GM12872 (cell line): ENCODE results near the gene RAB3A.

Source experiments
- CTCF ChIP-seq: IDR thresholded peaks from 3 replicates; pipeline ENCODE4 v1.5.1; 2011; ENCODE audit warnings: low read depth, mild to moderate bottlenecking, low read length, moderate library complexity; ENCODE audit not compliant: insufficient read depth

The RAB3A gene

DNA sequence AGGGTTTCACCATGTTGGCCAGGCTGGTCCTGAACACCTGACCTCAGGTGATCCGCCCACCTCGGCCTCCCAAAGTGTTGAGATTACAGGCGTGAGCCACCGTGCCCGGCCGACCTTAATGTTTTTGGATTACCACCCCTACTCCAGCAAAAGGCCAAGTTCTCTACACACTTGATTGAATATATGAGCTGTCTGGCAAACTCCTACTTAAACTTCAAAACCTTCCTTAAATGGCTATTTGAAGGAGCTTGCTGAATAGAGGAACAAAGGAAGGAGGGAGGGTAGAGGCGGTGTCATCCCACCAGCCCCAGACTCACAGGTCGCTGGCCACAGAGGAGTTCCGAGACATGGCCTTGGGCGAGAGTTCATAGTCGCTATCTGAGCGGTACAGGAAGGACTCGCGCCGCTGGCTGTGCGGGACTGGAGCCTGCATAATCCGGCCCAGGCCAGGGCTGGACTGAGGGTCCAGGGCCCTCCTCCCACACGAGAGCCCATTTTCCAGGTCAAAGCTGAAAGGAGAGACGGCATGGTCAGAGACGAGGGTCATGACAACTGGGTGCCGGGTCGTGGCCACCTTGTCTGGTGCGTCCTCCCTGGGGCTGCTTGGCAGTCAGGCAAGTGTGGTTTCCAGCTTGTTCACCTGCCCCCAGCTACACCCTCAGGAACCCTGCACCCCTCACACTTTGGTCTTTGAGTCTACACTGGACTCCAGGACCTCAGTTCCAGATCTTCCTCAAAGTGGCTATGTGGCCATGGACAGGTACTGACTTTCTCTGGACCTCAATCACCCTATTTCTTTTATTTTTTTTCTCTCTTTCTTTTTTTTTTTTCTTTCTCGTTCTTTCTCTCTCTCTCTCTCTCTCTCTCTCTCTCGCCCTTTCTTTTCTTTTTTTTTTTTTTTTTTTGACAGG lies 18.2 kb upstream of the RAB3A start:
- no peak for TF ChIP-seq CTCF

- no peak for TF ChIP-seq CTCF
These were observed 16.9 kb upstream of the RAB3A start for GRCh38 chr19:18220632-18221275.

DNA sequence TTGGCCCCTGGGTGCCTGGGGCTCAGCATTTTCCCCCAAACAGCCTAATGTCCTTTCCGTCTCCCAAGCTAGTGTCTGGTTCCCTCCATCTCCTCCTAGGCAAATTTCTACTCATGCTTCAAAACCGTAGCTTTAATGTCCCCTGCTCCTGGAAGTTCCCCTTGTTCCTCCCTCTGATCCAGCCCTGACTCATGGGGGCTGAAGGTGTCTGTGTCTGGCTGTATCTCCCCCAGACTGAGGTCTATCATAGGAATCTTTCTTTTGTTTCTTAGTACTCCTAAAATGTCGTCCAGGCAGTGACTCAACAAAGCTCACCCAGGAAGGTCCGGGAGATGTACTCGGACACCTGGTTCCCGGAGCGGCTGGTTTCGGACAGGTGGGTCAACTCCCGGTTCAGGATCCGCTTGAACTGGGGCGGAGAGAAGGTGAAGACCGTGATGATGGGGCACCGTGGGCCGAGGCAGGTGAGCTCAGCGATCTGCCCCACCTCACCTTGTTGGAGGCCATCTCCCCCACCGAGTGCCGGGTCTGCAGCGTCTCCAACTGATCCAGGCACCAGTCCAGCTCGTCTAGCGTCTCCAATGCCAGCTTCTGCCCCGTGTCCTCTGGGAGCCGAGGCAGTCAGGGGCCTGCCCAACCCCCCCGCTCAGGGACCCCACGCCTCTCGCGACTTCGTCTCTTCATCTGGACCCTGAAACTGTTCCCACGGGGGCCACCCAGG lies 16.2 kb upstream of the RAB3A start:
- TF ChIP-seq CTCF, result no peak

DNA sequence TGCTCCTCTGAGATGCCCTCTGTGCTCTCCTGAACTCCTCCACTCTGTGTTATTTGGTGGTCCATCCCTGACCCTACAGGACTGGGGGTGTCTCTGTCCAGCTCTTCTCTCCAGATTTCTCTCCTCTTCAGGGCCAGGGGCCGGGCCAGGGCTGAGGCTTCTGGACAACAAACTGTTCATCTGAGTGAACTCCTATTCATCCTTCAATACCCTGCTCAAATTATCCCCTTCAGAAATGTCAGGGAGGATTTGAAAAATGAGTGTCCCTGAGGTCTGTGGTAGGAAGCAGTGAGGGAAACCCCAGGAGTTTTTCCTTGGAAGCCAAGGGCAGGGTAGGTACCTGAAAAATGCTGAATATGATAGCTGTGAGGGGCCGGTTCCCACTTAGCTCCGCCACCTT lies 14.8 kb upstream of the RAB3A start:
- TF ChIP-seq CTCF, result no peak

GRCh38 chr19:18218159-18218558 lies 14.3 kb upstream of the RAB3A start:
- no peak for TF ChIP-seq CTCF

DNA sequence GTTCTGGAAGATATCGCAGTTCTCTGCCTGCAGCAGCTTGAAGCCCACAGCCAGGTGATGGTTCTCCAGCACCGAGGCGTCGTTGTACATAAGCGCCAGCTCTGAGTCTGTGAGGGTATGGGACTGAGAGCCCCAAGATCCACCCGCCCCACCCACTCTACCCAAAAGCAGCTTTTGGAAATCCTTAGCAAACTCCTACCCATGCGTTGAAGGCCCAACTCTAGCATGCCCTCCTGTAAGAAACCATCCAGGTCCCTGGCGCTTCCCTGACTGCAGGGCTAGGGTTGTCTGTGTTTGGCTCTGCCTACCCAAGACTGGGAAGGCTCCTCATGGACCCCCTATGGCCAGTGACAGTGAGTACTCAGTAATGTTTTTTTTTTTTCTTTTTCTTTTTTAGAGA lies 12.9 kb upstream of the RAB3A start:
- no peak for TF ChIP-seq CTCF

- no peak for TF ChIP-seq CTCF
These were observed 11.1 kb upstream of the RAB3A start for GRCh38 chr19:18214779-18215433.
